HG03097 (cell line): ENCODE data around the gene TRPM6.
"Not testable (repeated sequence)": the region's sequence is repeated elsewhere in the genome, so short reads cannot be mapped to it uniquely, and the experiment has no call there.

Source experiments
- ATAC-seq: cut with Tn5 transposase; IDR thresholded peaks from one replicate; pipeline ENCODE4 v1.9.1; 2021; ENCODE audit not compliant: unreplicated experiment, low FRiP score

TRPM6 gene

GRCh38 chr9:74860247-74860646 lies 27.5 kb downstream of the TRPM6 start:
- not testable (repeated sequence) for ATAC-seq

GRCh38 chr9:74859786-74860185 lies 27.9 kb downstream of the TRPM6 start:
- ATAC-seq = no peak

DNA sequence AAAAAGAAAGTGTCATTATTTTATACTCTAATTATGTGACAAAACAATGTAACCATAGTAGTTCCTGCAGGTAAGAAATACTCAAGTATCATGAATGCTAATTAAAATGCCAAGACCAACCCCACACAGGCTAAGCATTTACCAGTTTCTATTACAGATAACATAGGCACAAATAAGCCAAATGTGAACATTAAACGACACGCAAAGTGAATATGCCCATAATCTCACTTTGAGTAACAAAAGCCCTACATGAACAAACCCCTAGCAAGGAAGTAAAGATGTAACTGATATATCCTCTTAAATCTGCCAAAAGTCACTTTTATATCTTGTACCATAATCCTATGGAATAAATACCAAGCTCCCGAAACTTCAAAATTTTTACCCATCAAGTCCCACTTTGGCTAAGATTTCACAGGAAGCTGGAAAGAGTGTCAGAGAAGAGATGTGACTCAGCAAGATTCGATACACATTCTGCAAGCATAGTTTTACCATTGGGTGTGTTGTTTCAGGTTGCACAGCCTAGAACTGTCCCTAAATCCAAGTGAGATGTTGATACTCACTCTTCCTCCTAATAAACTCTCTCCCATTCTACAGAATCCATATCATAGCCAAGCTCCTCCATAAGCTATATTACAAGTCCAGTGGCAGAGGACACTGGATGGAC lies 28.8 kb downstream of the TRPM6 start:
- no peak for ATAC-seq

- no peak for ATAC-seq
These were observed 30.7 kb downstream of the TRPM6 start for GRCh38 chr9:74856989-74857388.

- no peak for ATAC-seq
These were observed 32.6 kb downstream of the TRPM6 start for GRCh38 chr9:74855072-74855471.

DNA sequence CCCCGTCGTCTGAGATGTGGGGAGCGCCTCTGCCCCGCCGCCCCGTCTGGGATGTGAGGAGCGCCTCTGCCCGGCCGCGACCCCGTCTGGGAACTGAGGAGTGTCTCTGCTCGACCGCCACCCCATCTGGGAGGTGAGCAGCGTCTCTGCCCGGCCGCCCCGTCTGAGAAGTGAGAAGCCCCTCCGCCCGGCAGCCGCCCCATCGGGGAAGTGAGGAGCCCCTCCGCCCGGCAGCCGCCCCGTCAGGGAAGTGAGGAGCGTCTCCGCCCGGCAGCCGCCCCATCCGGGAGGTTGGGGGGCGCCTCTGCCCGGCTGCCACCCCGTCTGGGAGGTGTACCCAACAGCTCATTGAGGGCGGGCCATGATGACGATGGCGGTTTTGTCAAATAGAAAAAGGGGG lies 34.7 kb downstream of the TRPM6 start:
- ATAC-seq = not testable (repeated sequence)

DNA sequence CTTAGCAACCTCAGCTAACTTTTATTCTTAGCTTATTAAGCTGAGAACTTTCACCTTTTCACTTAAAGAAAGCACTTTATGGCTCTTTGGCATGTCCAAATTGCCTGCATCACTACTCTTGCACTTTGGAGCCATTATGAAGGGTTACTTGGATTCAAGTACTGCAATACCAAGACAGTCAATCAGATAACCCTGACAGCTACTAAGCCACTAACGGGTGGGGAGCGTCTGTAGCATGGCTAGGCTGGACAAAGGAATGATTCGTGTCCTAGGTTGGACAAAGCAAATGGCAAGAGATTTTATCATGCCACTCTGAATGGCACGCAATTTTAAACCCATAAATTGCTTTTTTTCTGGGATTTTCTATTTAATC lies 39.6 kb downstream of the TRPM6 start:
- no peak for ATAC-seq

DNA sequence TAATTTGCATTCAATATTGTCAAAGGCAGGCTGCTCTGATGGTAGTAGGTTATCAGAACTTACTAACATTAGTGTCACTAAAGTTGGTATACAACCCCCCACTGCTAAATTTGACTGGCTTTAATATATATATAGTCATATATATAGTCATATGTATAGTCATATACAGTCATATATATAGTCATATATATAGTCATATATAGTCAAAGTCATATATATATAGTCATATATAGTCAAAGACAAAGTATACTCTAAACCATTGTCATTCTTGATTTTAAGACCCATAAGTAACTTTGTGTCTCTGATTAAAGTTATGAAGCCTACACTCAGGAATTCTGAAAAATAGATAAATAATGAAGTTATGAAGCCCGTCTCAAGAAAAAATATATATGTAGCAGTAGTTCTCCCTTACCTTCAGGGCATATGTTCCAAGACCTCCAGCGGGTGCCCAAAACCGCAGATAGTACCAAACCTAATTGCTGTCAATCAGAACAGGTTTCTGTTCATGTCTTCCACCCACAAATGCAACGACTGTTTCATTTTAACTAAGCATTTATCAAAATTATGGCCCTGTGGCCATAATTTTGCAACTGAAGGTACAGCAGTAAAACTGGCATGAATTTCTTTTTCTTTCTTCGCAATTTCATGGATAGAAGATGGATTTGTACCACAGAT lies 40.1 kb downstream of the TRPM6 start:
- ATAC-seq = no peak

- ATAC-seq = no peak
These were observed 41.0 kb downstream of the TRPM6 start for GRCh38 chr9:74846766-74847165.

DNA sequence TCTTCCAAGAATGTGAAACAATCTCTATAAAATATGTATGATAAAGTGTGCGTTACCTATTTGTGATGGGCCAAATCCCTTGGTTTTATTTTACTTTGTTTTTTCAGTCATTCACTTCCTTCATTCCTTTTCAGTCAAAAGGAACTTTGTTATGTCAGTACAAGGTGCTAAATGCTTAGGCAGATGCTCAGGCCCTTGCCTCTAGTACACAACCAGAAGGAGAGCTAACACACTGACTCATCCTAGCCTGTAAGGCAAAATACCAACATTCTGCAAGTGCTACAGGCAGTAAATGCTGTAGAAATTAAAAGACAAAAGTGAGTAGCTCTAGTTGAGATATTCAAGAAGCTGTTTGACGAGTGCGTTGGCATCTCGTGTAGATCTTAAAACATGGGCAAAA lies 49.4 kb downstream of the TRPM6 start:
- no peak for ATAC-seq

GRCh38 chr9:74824654-74825053 lies 63.1 kb downstream of the TRPM6 start:
- ATAC-seq = no peak

DNA sequence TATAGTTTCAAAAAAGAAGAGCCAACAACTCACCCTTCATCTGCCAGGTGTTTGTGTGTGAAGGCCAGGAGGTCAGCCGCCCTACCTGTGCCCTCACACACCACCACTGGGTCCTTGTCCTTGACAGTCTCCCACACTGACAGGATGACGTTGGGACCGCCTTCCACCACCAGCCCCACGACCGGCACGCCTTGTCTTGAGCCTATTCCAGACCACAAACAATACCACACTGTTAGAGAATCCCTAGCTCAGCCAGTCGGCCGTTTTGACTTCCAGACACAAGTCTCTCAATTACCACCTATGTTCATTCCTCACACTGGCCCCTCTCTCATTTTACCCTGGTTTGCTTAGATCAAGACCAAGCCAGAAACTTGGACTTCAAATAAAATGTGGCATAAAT lies 66.1 kb downstream of the TRPM6 start:
- ATAC-seq = no peak

DNA sequence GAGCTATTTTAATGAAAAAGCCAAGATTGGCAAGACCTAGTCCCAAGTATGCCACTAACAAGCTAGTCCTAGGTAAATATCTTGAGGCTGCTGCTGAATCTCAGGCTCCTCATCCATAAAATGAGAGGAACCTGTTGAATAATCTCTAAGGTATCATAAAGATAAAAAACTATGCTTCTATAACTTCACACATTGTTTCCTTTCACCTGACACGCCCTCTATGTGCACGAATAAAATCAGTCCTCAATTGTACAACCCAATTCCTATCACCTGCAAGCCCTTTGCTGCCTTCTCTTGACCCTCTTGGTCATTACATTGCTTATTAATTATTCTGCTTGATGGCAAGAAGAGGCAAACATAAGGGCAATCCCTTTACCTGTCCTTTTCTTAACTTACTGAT lies 69.9 kb downstream of the TRPM6 start:
- ATAC-seq = no peak

DNA sequence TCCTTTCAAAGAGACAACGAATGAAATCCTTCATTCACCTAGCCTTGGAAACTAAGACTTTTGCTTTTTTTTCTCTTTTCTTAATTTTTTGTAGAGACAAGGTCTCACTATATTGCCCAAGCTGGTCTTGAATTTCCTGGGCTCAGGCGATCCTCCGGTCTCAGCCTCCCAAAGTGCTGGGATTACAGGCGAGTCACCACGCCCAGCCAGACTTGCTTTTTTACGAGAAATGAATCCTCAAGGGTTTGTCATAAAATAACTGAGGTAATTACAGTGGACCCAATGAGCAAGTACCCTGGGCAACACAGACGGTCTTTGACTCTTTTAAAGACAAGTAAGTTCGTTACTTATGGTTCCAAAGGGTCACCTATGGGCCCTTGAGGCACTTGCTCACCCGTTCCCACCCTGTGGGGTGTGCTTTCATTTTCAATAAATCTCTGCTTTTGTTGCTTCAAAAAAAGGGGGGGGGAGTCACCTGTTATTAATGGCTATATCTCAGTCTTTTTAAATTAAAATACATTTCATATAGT lies 70.4 kb downstream of the TRPM6 start:
- ATAC-seq = no peak

DNA sequence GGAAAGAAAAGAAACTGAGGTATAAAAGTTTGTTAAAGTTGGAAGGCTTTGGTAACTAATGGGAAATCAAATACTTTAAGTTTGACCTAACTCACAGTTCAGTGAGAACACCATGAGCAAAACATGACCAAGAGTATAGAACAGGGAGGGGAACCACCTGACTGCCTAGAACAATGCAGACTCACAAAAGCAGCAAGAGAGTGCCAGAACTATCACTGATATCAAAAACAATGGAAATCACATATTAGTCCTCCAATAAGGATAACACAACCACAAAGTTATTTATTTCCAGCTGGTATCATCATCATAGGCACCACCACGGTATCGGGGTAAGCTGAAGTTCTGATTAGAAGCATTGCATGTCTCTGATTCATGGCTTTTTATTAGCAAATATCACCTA lies 77.5 kb downstream of the TRPM6 start:
- no peak for ATAC-seq

DNA sequence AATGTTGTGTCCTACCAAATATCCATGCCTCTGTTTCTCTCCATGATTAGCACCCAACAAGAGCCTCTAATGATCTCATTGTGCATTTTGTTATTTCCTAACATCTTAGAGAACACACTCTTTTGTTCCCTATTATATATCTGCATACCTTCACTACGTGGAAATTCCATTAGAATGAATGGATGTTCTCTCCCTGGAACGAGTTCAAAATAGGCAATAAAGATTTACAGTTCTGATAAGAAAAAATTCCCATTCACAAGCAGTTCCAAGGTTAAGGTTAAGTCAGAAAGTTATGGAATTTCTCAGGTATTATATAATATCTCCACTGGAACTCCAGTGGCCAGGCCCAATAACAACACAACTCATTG lies 83.7 kb downstream of the TRPM6 start:
- ATAC-seq = no peak

GRCh38 chr9:74803376-74804017 lies 84.2 kb downstream of the TRPM6 start:
- ATAC-seq = no peak

- ATAC-seq = no peak
These were observed 87.5 kb downstream of the TRPM6 start for GRCh38 chr9:74800226-74800625.

GRCh38 chr9:74795803-74796202 lies 91.9 kb downstream of the TRPM6 start:
- no peak for ATAC-seq

GRCh38 chr9:74795081-74795480 lies 92.6 kb downstream of the TRPM6 start:
- no peak for ATAC-seq

DNA sequence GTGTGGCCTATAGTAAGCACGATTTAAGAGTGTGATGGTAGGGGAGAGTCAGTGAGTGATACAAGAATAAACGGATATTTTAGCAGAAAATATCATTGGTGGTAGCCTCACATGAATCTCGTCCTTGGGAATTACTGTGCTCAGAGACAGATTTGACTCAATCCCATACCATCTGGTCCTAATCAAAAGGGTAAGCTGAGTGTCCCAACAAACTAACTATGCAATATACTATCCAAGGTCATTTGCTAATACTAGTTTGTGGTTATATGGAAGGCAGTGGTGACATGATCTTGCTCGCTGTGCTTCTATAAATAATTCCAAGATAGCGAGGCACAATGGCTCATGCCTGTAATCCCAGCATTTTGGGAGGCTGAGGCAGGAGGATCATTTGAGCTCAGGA lies 103.2 kb downstream of the TRPM6 start:
- no peak for ATAC-seq

DNA sequence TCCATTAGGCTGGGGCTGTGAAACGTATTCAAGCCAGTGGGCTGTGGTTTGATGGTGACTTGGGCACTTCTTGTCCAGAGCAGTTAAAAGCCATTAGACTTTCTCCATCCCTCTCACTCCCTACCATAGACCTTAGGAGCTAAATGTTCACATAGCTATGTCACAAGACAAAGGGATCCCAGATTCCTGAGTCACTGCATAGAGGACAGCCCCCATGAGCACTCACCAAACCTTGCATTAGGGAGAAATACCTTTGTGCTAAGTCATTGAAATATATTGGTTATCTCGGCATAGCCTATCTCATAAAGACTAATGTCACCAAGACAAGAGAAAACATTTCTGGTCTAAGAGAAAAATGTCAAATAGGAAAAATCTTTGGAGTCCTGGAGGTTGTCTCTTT lies 104.3 kb downstream of the TRPM6 start:
- no peak for ATAC-seq
